CD4-positive, alpha-beta T cell treated with Interleukin-2 at 100 ng/mL for 4 hours (primary cell): Measurements from ENCODE around the gene STEEP1.
A peak's percentile ranks its signal among the peaks of the same experiment; 100 is the strongest.

Experiments used
- DNase-seq: peaks from one replicate; pipeline ENCODE4 v3.0.0-alpha.2; 2020; ENCODE audit warnings: low spot score

The STEEP1 gene

DNA sequence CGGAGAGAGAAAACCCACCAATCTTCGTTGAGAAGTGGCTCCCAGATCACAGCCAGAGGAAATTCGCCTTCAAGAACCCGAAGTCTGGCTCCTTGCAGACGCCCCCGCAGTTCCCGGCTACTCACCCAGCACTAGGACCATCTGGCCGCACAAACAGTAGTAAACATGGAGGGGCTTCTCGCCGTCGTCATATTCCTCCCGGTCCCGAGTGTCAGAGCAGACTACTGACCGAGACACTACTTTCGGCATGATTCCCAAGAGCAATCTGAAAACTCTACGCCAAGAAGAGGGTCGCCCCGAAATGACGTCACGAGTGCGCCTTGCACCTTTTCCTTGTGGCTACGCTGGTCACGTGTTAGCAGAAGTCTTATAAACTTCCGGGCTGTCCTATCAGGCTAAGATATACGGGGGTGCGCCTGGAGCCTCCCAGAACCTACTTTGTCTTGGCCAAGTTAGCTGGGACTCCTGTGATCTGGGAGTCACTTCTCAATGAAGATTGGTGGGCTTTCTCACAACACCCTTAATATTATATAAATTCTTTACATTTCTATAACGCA is at the start of gene STEEP1:
Gene STEEP1, minus strand, starts transcription at position 303 of the 557 bp plus-strand sequence. Its CDS starts 54 bp downstream, at position 249.
- DNase-seq = peak; percentile 82

DNA sequence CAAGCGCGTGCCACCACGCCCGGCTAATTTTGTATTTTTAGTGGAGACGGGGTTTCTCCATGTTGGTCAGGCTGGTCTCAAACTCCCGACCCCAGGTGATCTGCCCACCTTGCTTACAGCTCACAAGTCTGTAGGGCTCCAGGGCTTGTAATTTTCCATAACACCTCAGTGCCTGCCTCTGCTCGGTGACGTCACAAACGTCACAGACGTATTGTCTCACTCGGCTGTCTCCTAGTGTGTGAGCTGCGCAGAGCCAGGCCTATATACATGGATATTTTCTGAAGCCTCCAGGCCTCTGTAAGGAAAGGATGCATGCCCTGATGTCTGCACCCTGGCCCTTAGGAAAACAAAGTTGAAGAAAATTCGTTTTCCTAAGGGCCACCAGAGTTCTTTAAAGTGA is 49.6 kb upstream of the STEEP1 start:
- DNase-seq = no peak

GRCh38 chrX:119607018-119607389 is 41.8 kb upstream of the STEEP1 start:
- DNase-seq = no peak

DNA sequence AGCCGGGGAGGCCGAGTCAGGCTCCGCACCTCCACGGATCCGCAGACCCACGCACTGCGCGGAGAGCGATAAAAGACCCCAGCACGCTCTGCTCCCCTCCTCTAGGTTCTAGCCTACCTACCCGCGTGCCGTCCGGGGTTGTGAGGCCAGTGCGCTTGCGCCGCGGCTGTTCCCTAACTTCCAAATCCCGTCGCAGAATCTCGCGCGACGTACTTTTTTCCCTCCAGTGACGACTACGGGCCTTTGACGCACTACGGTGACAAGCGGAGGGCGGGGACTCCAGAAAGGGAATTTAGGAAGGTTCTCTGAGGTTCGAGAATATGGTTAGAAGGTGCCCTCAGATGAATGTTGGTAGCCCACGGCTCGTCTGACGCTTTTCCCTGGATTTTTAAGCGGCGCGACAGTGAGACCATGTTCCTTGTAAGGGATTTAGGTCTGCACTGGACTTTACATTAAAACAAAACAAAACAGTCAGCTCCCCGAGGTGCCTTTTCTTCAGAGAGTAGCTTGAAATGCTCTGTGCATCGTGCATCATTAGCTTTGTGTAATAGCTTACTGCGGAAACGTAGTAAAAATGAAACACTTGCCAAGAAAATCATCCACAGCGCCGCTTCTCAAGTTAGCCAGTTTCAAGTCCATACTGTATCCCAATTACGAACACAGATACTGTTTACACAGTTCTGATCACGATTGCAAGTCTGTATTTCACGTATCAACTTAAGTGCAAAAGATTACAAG is 41.2 kb upstream of the STEEP1 start, which contains the start of gene NKRF:
Gene NKRF, minus strand, starts transcription at position 145 of the 738 bp plus-strand sequence.
- DNase-seq = peak; percentile 91

- peak; percentile 35 for DNase-seq
Observed at GRCh38 chrX:119605464-119606279, 40.5 kb upstream of the STEEP1 start.

DNA sequence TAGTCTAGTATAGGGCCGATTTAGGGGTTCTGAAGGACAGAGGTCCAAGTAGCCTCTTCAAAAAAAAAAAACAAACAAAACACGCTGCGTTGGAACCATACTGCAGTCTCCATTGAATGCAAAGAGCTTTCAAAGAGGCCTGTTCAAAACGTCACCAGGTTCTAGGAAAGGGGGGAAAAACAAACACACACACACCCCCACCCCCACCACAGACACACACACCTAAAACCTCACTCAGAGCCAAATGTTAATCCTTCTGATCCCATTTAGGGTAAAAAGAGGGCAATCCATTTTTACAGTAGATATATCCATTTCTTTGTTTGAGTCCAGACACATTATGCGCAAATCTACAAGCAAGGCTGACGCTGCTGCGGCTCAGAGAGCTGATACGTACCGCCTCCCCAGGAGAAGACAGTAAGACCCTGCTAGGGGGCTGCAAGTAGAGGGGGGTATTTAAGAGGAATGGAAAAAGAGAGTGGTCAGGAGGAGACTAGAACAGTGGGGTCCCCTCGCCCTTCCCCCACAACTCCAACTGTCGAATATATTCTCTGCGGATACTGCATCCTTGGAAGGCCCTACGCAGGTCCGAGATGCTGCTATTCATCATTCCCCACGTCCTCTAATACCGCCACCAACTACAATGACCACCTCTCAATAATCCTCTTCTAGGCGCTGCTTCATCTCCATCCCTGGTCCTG is 39.7 kb upstream of the STEEP1 start:
- DNase-seq = no peak

DNA sequence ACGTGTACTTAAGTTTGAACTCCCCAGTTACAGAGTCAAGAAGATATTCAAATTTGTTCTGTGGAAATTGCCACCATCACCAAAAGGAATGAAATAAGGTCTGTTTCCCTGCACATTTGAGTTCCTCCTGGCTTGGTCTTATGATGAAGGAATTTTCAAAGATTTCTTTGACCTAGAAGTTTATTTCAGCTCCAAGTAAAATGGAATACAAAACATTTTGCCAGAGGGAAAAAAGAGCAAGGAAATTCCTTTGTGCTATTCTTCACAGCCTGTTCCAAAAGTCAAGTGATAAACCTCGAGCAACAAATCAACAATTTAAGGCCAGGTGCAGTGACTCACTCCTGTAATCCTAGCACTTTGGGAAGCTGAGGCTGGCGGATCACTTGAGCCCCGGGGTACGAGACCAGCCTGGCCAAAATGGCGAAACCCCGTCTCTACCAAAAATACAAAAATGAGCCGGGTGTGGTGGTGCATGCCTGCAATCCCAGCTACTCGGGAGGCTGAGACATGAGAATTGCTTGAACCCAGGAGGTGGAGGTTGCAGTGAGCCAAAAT is 37.6 kb upstream of the STEEP1 start:
- DNase-seq = no peak

- no peak for DNase-seq
Observed at GRCh38 chrX:119589810-119590209, 24.6 kb upstream of the STEEP1 start.

GRCh38 chrX:119583431-119584059 is 18.3 kb upstream of the STEEP1 start:
- no peak for DNase-seq

DNA sequence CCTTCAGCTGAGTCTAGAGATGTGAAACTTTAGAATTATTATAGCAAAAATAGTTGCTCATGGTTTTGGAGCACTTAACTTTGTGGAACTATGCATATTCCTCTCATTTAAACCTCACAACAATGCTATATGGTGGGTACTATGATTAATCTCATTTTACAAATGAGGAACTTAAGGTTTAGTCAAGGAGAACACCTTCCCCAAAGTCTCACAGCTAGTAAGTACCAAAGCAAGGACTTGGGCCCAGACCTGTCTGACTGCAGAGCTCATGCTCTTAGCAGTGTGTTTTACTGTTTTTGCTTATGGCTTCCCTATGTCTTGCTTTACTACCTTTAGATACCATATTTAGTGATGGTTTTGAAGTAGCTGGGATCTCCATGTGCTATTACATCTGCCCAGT is 14.2 kb upstream of the STEEP1 start:
- DNase-seq = no peak

DNA sequence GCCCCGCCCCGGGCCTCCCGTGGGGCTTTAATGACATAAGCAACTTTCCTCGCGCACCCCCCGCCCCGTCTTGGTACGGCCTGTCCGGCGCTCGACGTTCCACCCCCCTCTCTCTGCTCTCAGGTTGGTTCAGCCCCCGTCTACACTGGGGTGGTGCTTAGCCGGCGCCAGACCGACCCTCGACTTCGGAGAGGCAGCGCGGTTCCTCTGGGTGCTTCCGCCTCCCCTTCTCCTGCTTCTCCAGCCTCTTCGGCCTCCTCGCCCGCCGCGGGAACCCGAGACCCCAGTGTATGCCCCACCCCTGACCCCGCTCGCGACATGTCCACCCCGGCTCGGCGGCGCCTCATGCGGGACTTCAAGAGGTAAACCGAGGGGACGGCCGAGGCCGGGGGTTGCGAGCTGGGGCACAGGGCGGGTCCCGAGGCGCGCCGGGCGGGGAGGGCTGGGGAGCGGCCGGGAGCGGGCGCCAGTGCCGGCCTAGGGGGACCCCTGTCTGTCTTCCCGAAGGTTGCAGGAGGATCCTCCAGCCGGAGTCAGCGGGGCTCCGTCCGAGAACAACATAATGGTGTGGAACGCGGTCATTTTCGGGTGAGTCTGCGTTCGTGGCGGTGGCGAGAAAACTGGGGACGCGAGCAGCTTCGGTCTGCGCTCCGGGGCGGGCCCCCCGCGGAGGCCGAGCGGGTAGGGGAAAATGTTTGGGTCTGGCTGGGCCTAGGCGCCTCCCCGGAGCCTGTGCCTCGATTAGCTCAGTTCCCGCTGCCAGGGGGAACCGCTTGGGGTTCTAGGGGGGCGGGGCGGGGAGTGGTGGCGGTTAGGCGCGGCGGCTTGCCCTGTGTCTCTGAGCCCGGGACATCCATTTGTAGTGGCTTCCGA is 9.4 kb upstream of the STEEP1 start, which contains the start of gene UBE2A:
Gene UBE2A, plus strand, starts transcription at position 170 of the 873 bp plus-strand sequence. Its CDS starts 149 bp downstream, at position 319.
- DNase-seq = peak; percentile 91

GRCh38 chrX:119573840-119574393 is 8.7 kb upstream of the STEEP1 start:
- DNase-seq = peak; percentile 3

DNA sequence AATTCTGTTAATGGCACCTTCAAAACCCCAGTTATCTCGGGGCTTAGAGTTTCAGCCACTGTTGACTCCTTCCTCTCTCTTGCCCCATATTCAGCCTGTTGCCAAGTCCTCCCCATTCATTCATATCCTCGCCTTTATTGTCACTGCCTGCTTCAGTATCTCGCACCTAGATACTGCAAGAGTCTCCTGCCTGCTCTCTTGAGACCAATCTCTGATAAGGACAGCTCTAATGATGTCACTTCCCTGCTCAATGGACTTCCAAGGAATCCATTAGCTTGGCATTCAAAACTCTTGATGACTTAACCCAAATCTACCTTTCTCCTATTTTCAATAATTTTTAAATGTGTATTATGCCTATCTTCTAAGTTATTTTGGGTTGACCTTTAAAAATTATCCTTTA is 8.0 kb upstream of the STEEP1 start:
- no peak for DNase-seq

GRCh38 chrX:119570351-119570835 is 5.2 kb upstream of the STEEP1 start:
- no peak for DNase-seq

DNA sequence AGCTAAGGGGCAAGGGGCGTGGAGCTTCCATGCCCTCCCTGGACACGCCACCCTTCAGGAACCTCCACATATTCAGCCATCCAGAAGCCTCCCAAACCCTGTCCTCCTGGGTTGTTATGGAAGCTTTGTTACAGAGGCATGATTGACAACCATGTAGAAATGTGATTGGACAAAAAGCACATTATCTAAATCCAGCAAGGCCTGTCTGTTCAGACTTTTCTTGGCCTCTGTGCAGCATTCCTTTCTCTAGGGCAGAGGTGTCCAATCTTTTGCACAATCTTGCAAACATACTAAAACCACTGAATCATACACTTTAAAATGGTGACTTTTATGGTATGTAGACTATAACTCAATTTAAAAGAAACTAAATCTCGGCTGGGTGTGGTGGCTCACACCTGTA is 12.7 kb downstream of the STEEP1 start:
- DNase-seq = no peak

DNA sequence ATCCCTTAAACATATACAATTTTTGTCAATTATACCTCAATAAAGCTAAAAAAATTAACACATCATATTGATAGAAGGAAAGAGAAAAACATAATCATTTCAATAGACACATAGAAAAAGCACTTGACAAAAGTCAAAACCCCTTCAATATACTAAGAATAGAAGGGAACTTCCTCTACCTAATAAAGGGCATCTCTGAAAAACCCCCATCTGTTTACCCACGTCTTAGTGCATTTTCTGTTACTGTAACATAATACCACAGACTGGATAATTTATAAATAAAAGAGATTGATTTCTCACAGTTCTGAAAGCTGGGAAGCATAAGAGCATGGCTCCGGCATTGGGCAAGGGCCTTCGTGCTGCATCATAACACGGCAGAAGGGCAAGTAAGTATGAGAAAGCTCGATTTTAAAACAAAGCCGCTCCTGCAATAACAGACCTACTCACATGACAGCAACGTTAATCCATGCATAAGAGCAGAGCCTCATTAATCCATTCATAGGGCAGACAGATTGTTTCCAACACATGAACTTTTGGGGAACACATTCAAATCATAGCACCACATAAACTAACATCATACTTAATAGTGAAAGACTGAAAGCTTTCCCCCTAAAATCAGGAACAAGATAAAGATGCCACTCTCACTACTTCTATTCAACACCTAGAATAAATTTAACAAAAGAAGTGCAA is 15.7 kb downstream of the STEEP1 start:
- no peak for DNase-seq

DNA sequence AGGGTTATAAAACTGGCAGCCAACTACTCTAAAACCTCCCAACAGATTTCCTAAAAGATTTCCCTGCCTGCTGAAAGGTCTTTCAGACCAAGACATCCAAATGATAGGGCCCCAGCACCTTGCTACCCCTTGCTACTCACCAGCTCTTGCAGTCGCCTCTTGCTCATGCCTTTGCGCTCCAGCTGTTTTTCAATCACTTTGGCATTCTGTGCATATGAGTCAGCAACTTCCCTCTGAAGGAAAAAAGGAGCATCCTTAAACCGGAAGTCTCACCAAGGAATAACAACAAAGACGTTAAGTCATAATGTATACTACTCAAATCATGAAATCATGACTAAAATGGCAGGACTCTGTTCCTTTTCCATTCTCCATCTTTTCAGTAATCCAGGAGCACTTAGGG is 24.0 kb downstream of the STEEP1 start:
- no peak for DNase-seq

GRCh38 chrX:119539872-119540271 is 25.3 kb downstream of the STEEP1 start:
- no peak for DNase-seq

GRCh38 chrX:119537487-119537886 is 27.7 kb downstream of the STEEP1 start:
- DNase-seq = no peak
